GM04503 (cell line): Measurements from ENCODE around the gene SLC1A4.
A peak's percentile ranks its signal among the peaks of the same experiment; 100 is the strongest.

Source experiments
- DNase-seq: peaks from one replicate; pipeline ENCODE4 v3.0.0-alpha.2; 2012; ENCODE audit warnings: low read depth

Gene SLC1A4

GRCh38 chr2:65054749-65055421, 65.7 kb downstream of the SLC1A4 start:
- no peak for DNase-seq

- no peak for DNase-seq
These were observed 66.4 kb downstream of the SLC1A4 start for GRCh38 chr2:65055422-65056214.

GRCh38 chr2:65056215-65057053, 67.2 kb downstream of the SLC1A4 start, which contains the start of gene CEP68:
CEP68 (plus strand) TSS chr2:65056416; CDS start chr2:65069445, 13,029 bp downstream.
- peak; percentile 76 for DNase-seq

- no peak for DNase-seq
These were observed 67.8 kb downstream of the SLC1A4 start for GRCh38 chr2:65057054-65057375.

GRCh38 chr2:65057391-65058052, 68.3 kb downstream of the SLC1A4 start:
- DNase-seq = no peak

- DNase-seq = no peak
These were observed 69.9 kb downstream of the SLC1A4 start for GRCh38 chr2:65059071-65059470.

- DNase-seq = no peak
These were observed 72.1 kb downstream of the SLC1A4 start for GRCh38 chr2:65061146-65061909.

GRCh38 chr2:65061910-65062339, 72.7 kb downstream of the SLC1A4 start:
- DNase-seq = no peak

GRCh38 chr2:65062843-65063825, 73.9 kb downstream of the SLC1A4 start:
- DNase-seq = no peak

- DNase-seq = peak; percentile 87
These were observed 75.7 kb downstream of the SLC1A4 start for GRCh38 chr2:65064728-65065552.

GRCh38 chr2:65067806-65068553, 78.8 kb downstream of the SLC1A4 start:
- DNase-seq = no peak

GRCh38 chr2:65069439-65069824, 80.2 kb downstream of the SLC1A4 start:
- no peak for DNase-seq

GRCh38 chr2:65070172-65070830, 81.1 kb downstream of the SLC1A4 start:
- no peak for DNase-seq

GRCh38 chr2:65070856-65071255, 81.7 kb downstream of the SLC1A4 start:
- DNase-seq = no peak

- DNase-seq = no peak
These were observed 82.4 kb downstream of the SLC1A4 start for GRCh38 chr2:65071499-65072180.

- no peak for DNase-seq
These were observed 83.2 kb downstream of the SLC1A4 start for GRCh38 chr2:65072181-65072970.
